OCI-LY1 (cell line): Measurements from ENCODE around the gene LRRC8E.

Source experiments
- H2AFZ ChIP-seq: fragments of 200-600 bp; sonication (generic), shearing (Covaris generic); 2 replicates; pipeline ENCODE4 v1.6.0; 2014; ENCODE audit warnings: antibody characterized with exemption, mild to moderate bottlenecking, low read length
- H3F3A ChIP-seq: fragments of 200-600 bp; sonication (generic), shearing (Covaris generic); 2 replicates; pipeline ENCODE4 v1.6.0; 2014; ENCODE audit warnings: mild to moderate bottlenecking, antibody characterized with exemption, low read length, moderate library complexity; ENCODE audit not compliant: insufficient read depth
- H3K27ac ChIP-seq: fragments of 200-600 bp; sonication (generic); 2 replicates; pipeline ENCODE4 v1.5.1; 2014; ENCODE audit warnings: low read length, mixed run types, mild to moderate bottlenecking, low read depth; ENCODE audit not compliant: poor library complexity, severe bottlenecking
- H3K27me3 ChIP-seq: fragments of 200-600 bp; sonication (generic); 2 replicates; pipeline ENCODE4 v1.6.0; 2014; ENCODE audit warnings: antibody characterized with exemption, mild to moderate bottlenecking, low read length, moderate library complexity; ENCODE audit not compliant: insufficient read depth
- H3K36me3 ChIP-seq: fragments of 200-600 bp; sonication (generic); 2 replicates; pipeline ENCODE4 v1.6.1; 2014; ENCODE audit warnings: mild to moderate bottlenecking, antibody characterized with exemption, low read length, moderate library complexity, mixed read lengths; ENCODE audit not compliant: insufficient read depth
- H3K4me1 ChIP-seq: fragments of 200-600 bp; sonication (generic); 2 replicates; pipeline ENCODE4 v1.5.1; 2014; ENCODE audit warnings: mild to moderate bottlenecking, low read length, moderate library complexity; ENCODE audit not compliant: insufficient read depth, severe bottlenecking
- H3K4me2 ChIP-seq: fragments of 200-600 bp; sonication (generic), shearing (Covaris generic); 2 replicates; pipeline ENCODE4 v1.6.1; 2014; ENCODE audit warnings: low read length
- H3K4me3 ChIP-seq: fragments of 200-600 bp; sonication (generic); 2 replicates; pipeline ENCODE4 v1.5.1; 2014; ENCODE audit warnings: low read length, low read depth, mild to moderate bottlenecking, mixed read lengths; ENCODE audit not compliant: poor library complexity, severe bottlenecking
- H3K79me2 ChIP-seq: fragments of 200-600 bp; shearing (Covaris generic); 2 replicates; pipeline ENCODE4 v1.6.1; 2016; ENCODE audit warnings: mixed run types, low read length, mixed read lengths; ENCODE audit not compliant: insufficient read depth
- H3K9ac ChIP-seq: fragments of 200-600 bp; sonication (generic), shearing (Covaris generic); 2 replicates; pipeline ENCODE4 v1.6.1; 2014; ENCODE audit warnings: mild to moderate bottlenecking, low read length, mixed read lengths
- H3K9me2 ChIP-seq: fragments of 200-600 bp; sonication (generic), shearing (Covaris generic); 2 replicates; pipeline ENCODE4 v1.6.1; 2014; ENCODE audit warnings: low read depth, mild to moderate bottlenecking, low read length, mixed read lengths
- H3K9me3 ChIP-seq: fragments of 200-600 bp; shearing (Covaris generic); 2 replicates; pipeline ENCODE4 v1.6.1; 2014; ENCODE audit warnings: low read length, mixed read lengths
- H4K20me1 ChIP-seq: fragments of 200-600 bp; sonication (generic), shearing (Covaris generic); 2 replicates; pipeline ENCODE4 v1.6.0; 2016; ENCODE audit warnings: mild to moderate bottlenecking, low read length; ENCODE audit not compliant: insufficient read depth
- EZH2 ChIP-seq: fragments of 200-600 bp; sonication (generic), shearing (Covaris generic); IDR thresholded peaks from 2 replicates; pipeline ENCODE4 v1.8.0; 2017; ENCODE audit warnings: borderline replicate concordance, mixed run types, mild to moderate bottlenecking, antibody characterized with exemption, low read length, moderate library complexity, mixed read lengths
- TF ChIP-seq, protein P1 (sequence below): fragments of 200-600 bp; sonication (generic), shearing (Covaris generic); IDR thresholded peaks from 2 replicates; pipeline ENCODE4 v1.5.1; 2017; ENCODE audit warnings: mild to moderate bottlenecking, antibody characterized with exemption, low read length, moderate library complexity, mixed read lengths

LRRC8E gene

DNA sequence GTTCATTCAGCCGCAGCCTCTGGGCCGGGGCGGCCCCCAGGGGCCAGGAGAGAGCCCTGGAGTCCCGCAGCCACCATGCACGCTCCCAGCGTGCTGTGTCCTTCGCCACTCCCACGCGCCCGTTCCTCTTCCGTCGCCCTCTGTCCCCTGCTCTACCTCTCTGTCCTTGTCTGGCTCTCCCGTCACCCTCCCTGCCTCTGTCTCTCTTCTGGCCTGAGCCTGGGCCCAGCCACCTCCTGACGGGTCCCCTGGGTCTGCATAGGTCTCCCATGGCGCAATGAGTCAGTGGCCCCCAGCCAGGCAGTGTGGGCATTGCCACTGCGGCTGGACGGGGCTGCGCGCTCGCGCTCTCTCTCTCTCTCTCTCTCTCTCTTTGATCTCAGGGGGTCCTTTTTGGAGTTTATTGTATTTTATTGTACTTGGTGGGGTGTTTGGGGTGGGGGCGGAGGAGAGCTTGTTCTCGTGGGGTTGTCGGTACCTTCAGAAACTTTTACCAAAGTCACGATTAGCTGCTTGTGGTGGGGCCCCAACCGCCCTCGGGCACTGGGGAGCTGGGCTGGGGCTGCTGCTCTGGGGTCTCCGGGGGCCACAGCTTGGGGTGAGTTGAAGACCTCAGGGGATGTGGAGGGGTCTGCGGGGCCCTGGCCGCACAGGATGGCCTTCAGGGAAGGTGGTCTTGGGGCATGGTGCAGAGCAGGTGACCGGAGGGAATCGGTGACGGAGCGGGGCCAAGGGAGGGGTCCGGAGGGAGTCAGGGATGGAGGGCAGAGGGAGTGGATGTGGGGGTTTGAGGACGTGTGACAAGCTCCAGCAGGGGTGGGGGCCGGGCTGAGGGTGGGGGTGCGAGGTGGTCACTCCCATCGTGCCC is 24.6 kb downstream of the LRRC8E start:
- H3K9ac ChIP-seq = no peak overlapping the region
- no peaks in the 10 kb centered on the region for H3K79me2 ChIP-seq
- no peaks in the 10 kb centered on the region for H3K9me2 ChIP-seq
- no peaks in the 10 kb centered on the region for H4K20me1 ChIP-seq
- no peaks in the 10 kb centered on the region for H3F3A ChIP-seq
- H3K36me3 ChIP-seq = peaks cover 36% of the 10 kb centered on the region
- no peak overlapping the region for H3K27ac ChIP-seq
- H3K4me2 ChIP-seq = no peak overlapping the region
- no peak overlapping the region for H3K4me3 ChIP-seq
- no peak overlapping the region for H2AFZ ChIP-seq
- H3K9me3 ChIP-seq = no peaks in the 10 kb centered on the region
- no peak for TF ChIP-seq EZH2
- TF ChIP-seq, protein P1, sequence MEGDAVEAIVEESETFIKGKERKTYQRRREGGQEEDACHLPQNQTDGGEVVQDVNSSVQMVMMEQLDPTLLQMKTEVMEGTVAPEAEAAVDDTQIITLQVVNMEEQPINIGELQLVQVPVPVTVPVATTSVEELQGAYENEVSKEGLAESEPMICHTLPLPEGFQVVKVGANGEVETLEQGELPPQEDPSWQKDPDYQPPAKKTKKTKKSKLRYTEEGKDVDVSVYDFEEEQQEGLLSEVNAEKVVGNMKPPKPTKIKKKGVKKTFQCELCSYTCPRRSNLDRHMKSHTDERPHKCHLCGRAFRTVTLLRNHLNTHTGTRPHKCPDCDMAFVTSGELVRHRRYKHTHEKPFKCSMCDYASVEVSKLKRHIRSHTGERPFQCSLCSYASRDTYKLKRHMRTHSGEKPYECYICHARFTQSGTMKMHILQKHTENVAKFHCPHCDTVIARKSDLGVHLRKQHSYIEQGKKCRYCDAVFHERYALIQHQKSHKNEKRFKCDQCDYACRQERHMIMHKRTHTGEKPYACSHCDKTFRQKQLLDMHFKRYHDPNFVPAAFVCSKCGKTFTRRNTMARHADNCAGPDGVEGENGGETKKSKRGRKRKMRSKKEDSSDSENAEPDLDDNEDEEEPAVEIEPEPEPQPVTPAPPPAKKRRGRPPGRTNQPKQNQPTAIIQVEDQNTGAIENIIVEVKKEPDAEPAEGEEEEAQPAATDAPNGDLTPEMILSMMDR = no peak
- peaks cover 4% of the 10 kb centered on the region; the same call in 1 of the 2 replicates for H3K27me3 ChIP-seq
- H3K4me1 ChIP-seq = peaks cover 26% of the 10 kb centered on the region

- Histone ChIP-seq H3K4me1 (peaks cover 27% of the 10 kb centered on the region), H3K9me3 (no peaks in the 10 kb centered on the region), H3K27ac (no peak overlapping the region), H3K36me3 (peaks cover 36% of the 10 kb centered on the region), H3F3A (no peaks in the 10 kb centered on the region), H2AFZ (no peak overlapping the region), H3K9ac (no peak overlapping the region), H4K20me1 (no peaks in the 10 kb centered on the region), H3K79me2 (no peaks in the 10 kb centered on the region), H3K4me3 (no peak overlapping the region), H3K4me2 (no peak overlapping the region), H3K9me2 (no peaks in the 10 kb centered on the region), H3K27me3 (peaks cover 4% of the 10 kb centered on the region; the same call in 1 of the 2 replicates)
- no peak for TF ChIP-seq EZH2
- TF ChIP-seq, protein P1 = no peak
Measured at GRCh38 chr19:7913652-7914051, 25.3 kb downstream of the LRRC8E start.

DNA sequence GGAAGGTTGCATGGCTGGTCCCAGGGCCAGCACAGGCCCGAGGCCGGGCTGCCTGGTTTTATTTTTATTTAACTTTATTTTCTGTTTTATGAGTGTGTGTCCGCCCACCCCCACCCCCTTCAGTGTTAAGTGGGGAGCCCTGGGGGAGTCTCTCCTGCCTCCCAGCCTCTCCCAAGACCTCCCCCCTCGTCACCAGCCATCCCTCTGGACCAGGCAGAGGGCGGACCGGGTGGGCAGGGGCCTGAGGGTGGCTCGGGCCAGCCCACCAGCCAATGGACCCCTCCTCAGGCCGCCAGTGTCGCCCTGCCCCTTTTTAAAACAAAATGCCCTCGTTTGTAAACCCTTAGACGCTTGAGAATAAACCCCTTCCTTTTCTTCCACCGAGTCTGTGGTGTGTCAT is 25.8 kb downstream of the LRRC8E start:
- Histone ChIP-seq H2AFZ (no peak overlapping the region), H4K20me1 (no peaks in the 10 kb centered on the region), H3K4me1 (peaks cover 28% of the 10 kb centered on the region), H3K27me3 (peaks cover 4% of the 10 kb centered on the region; the same call in 1 of the 2 replicates), H3K36me3 (peaks cover 36% of the 10 kb centered on the region), H3K4me2 (no peak overlapping the region), H3F3A (no peaks in the 10 kb centered on the region), H3K27ac (no peak overlapping the region), H3K9me2 (no peaks in the 10 kb centered on the region), H3K4me3 (no peak overlapping the region), H3K79me2 (no peaks in the 10 kb centered on the region), H3K9ac (no peak overlapping the region), H3K9me3 (no peaks in the 10 kb centered on the region)
- TF ChIP-seq, protein P1 = no peak
- no peak for TF ChIP-seq EZH2
